22Rv1 (cell line): ENCODE results near the gene TENM4.

Source experiments
- ZFX ChIP-seq: fragments of 450-650 bp; IDR thresholded peaks from 2 replicates; pipeline ENCODE4 v1.6.1; 2017; ENCODE audit warnings: antibody characterized with exemption, borderline replicate concordance
- TF ChIP-seq, protein P1 (sequence below): fragments of 450-650 bp; IDR thresholded peaks from 2 replicates; pipeline ENCODE4 v1.5.1; 2017; ENCODE audit warnings: mild to moderate bottlenecking

DNA sequence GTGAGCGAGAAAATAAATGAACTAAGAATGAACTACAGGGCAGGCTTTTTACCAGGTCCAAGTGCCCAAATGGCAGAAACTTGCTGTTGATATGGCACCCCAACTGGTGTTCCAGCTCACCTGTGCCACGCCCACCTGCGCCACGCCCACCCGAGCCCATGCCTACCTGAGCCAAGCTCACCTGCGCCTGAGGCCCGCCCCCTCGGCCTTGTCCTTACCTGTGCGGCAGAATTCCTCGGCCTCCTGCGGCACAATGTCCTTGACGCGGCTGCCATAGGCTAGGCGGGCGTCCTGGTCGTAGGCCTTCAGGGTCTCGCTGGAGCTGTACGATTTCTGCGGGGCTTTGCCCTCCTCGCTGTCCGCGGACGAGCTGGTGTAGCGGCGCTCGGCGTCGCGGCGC lies 371.3 kb downstream of the TENM4 start:
- TF ChIP-seq, protein P1, sequence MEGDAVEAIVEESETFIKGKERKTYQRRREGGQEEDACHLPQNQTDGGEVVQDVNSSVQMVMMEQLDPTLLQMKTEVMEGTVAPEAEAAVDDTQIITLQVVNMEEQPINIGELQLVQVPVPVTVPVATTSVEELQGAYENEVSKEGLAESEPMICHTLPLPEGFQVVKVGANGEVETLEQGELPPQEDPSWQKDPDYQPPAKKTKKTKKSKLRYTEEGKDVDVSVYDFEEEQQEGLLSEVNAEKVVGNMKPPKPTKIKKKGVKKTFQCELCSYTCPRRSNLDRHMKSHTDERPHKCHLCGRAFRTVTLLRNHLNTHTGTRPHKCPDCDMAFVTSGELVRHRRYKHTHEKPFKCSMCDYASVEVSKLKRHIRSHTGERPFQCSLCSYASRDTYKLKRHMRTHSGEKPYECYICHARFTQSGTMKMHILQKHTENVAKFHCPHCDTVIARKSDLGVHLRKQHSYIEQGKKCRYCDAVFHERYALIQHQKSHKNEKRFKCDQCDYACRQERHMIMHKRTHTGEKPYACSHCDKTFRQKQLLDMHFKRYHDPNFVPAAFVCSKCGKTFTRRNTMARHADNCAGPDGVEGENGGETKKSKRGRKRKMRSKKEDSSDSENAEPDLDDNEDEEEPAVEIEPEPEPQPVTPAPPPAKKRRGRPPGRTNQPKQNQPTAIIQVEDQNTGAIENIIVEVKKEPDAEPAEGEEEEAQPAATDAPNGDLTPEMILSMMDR, result no peak
- no peak for TF ChIP-seq ZFX
